ENCODE data around the gene INTS3.

GRCh38 chr1:153687346-153688125 lies 40.3 kb upstream of the INTS3 start:
- TF ChIP-seq POLR2A (IDR thresholded peaks at IDR 0.05; ENCODE audit: low read depth, low read length) (no peak), EZH2 (IDR thresholded peaks at IDR 0.05; ENCODE audit: borderline replicate concordance, low read depth, low read length, severe bottlenecking) (no peak), JUN (IDR thresholded peaks at IDR 0.05; ENCODE audit: borderline replicate concordance, insufficient read depth, insufficient read length, low read depth) (no peak), POLR2AphosphoS5 (IDR thresholded peaks at IDR 0.05; ENCODE audit: insufficient read depth, low read depth, low read length) (no peak), FOS (IDR thresholded peaks at IDR 0.05; ENCODE audit: borderline replicate concordance, insufficient read depth, low read length) (no peak), MYC (IDR thresholded peaks at IDR 0.05; ENCODE audit: low read depth, low read length) (no peak)
- TF ChIP-seq, protein P1, sequence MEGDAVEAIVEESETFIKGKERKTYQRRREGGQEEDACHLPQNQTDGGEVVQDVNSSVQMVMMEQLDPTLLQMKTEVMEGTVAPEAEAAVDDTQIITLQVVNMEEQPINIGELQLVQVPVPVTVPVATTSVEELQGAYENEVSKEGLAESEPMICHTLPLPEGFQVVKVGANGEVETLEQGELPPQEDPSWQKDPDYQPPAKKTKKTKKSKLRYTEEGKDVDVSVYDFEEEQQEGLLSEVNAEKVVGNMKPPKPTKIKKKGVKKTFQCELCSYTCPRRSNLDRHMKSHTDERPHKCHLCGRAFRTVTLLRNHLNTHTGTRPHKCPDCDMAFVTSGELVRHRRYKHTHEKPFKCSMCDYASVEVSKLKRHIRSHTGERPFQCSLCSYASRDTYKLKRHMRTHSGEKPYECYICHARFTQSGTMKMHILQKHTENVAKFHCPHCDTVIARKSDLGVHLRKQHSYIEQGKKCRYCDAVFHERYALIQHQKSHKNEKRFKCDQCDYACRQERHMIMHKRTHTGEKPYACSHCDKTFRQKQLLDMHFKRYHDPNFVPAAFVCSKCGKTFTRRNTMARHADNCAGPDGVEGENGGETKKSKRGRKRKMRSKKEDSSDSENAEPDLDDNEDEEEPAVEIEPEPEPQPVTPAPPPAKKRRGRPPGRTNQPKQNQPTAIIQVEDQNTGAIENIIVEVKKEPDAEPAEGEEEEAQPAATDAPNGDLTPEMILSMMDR (IDR thresholded peaks at IDR 0.05; ENCODE audit: extremely low read depth in 1 of 2, insufficient read depth in 1 of 2, low read depth in 1 of 2, low read length in 2 of 2) = no peak
- TF ChIP-seq, protein P2, sequence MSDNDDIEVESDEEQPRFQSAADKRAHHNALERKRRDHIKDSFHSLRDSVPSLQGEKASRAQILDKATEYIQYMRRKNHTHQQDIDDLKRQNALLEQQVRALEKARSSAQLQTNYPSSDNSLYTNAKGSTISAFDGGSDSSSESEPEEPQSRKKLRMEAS (IDR thresholded peaks at IDR 0.05; ENCODE audit: insufficient read depth, insufficient read length) = no peak
